HepG2 (cell line): Measurements from ENCODE around the gene KLF11. TPM values are rescaled to one million over a fixed set of nuclear protein-coding genes. Genes with fewer than 3 reads are reported as not detected.

Experiments used
- CENPBD1 ChIP-seq: sonication (generic); formaldehyde crosslinking; IDR thresholded peaks from 2 replicates; pipeline ENCODE4 v1.8.0; 2022; ENCODE audit warnings: missing genetic modification reagents, low read depth, mild to moderate bottlenecking, borderline replicate concordance
- CSRNP1 ChIP-seq: sonication (generic); formaldehyde crosslinking; IDR thresholded peaks from 2 replicates; pipeline ENCODE4 v1.8.1; 2023; ENCODE audit warnings: mild to moderate bottlenecking, missing genetic modification reagents
- ETV6 ChIP-seq: sonication (generic); formaldehyde crosslinking; conservative IDR thresholded peaks from 2 replicates; pipeline ENCODE4 v1.4.0; 2020; ENCODE audit warnings: missing genetic modification reagents
- LBX2 ChIP-seq: sonication (generic); formaldehyde crosslinking; IDR thresholded peaks from 2 replicates; pipeline ENCODE4 v1.5.0; 2020; ENCODE audit warnings: missing genetic modification reagents, mild to moderate bottlenecking, borderline replicate concordance
- MLX ChIP-seq: IDR thresholded peaks from 2 replicates; pipeline ENCODE4 v1.6.1; 2016
- MTF2 ChIP-seq: sonication (generic); formaldehyde crosslinking; IDR thresholded peaks from 2 replicates; pipeline ENCODE4 v1.5.0; 2020; ENCODE audit warnings: missing genetic modification reagents, borderline replicate concordance
- NFATC3 ChIP-seq: sonication (generic); formaldehyde crosslinking; IDR thresholded peaks from 2 replicates; pipeline ENCODE4 v1.5.1; 2020; ENCODE audit warnings: mild to moderate bottlenecking, missing genetic modification reagents
- NR2F1 ChIP-seq, 2 experiments: fragments of 450-650 bp in 1 of 2; formaldehyde crosslinking in 1 of 2; IDR thresholded peaks; 2 replicates each; pipeline versions ENCODE4 v1.5.0 to v1.6.1; 2016 to 2020; ENCODE audit warnings: mild to moderate bottlenecking in 1 of 2, missing compliant biosample characterization in 1 of 2, missing genetic modification reagents in 1 of 2, moderate library complexity in 1 of 2
- RAD21 ChIP-seq: fragments of 450-650 bp; formaldehyde crosslinking; IDR thresholded peaks from 2 replicates; pipeline ENCODE4 v1.5.0; 2020; ENCODE audit warnings: mild to moderate bottlenecking
- RBM22 ChIP-seq: fragments of 200-400 bp; formaldehyde crosslinking; optimal IDR thresholded peaks from 2 replicates; pipeline ENCODE3; 2017; ENCODE audit warnings: mild to moderate bottlenecking, low read length, moderate library complexity
- RFX1 ChIP-seq: fragments of 450-650 bp; IDR thresholded peaks from 2 replicates; pipeline ENCODE4 v1.6.1; 2017
- THAP11 ChIP-seq: IDR thresholded peaks from 2 replicates; pipeline ENCODE4 v1.6.1; 2016; ENCODE audit warnings: missing biosample characterization, missing genetic modification reagents
- TSC22D2 ChIP-seq: sonication (generic); formaldehyde crosslinking; IDR thresholded peaks from 2 replicates; pipeline ENCODE4 v1.5.1; 2020; ENCODE audit warnings: missing genetic modification reagents, mild to moderate bottlenecking, borderline replicate concordance
- ZKSCAN8 ChIP-seq: IDR thresholded peaks from 2 replicates; pipeline ENCODE4 v1.6.1; 2016; ENCODE audit warnings: borderline replicate concordance, missing genetic modification reagents, missing compliant biosample characterization
- ZMYM3 ChIP-seq: sonication (generic); formaldehyde crosslinking; IDR thresholded peaks from 2 replicates; pipeline ENCODE4 v1.5.1; 2020; ENCODE audit warnings: mild to moderate bottlenecking, missing genetic modification reagents
- ZNF234 ChIP-seq: sonication (generic); formaldehyde crosslinking; conservative IDR thresholded peaks from 2 replicates; pipeline ENCODE4 v1.5.1; 2020; ENCODE audit warnings: mild to moderate bottlenecking, missing genetic modification reagents
- ZNF577 ChIP-seq: sonication (generic); formaldehyde crosslinking; IDR thresholded peaks from 2 replicates; pipeline ENCODE4 v1.4.0; 2020; ENCODE audit warnings: mild to moderate bottlenecking, low read depth, missing genetic modification reagents, borderline replicate concordance
- ZNF644 ChIP-seq: IDR thresholded peaks from 2 replicates; pipeline ENCODE4 v1.6.1; 2016; ENCODE audit warnings: low read depth
- ZNF660 ChIP-seq: sonication (generic); formaldehyde crosslinking; IDR thresholded peaks from 2 replicates; pipeline ENCODE4 v1.5.1; 2020; ENCODE audit warnings: mild to moderate bottlenecking, low read depth, missing genetic modification reagents, borderline replicate concordance
- ZNF678 ChIP-seq: sonication (generic); formaldehyde crosslinking; IDR thresholded peaks from 2 replicates; pipeline ENCODE4 v1.4.0; 2020; ENCODE audit warnings: mild to moderate bottlenecking, missing genetic modification reagents
- ZNF775 ChIP-seq: sonication (generic); formaldehyde crosslinking; IDR thresholded peaks from 2 replicates; pipeline ENCODE4 v1.4.0; 2020; ENCODE audit warnings: missing genetic modification reagents, mild to moderate bottlenecking, moderate library complexity, borderline replicate concordance
- polyA plus RNA-seq, 8 experiments: library from polyadenylated mRNA; depleted of rRNA in 3 of 8; stranded (reverse) in 7 of 8; unstranded in 1 of 8; fragments of >200 nt; fragmentation: Illumina TruSeq in 4 of 8; extraction: Trizol in 4 of 8; gene quantifications; 2 replicates each; pipeline versions ENCODE4 v1.2.1 to v1.2.3, GENCODE V29; 2011 to 2016; ENCODE audit warnings: low read depth in 4 of 8, missing spikeins in 1 of 8, mixed read lengths in 1 of 8; ENCODE audit not compliant: insufficient read depth in 1 of 8
- total RNA-seq, 5 experiments: library from RNA; depleted of rRNA; stranded (reverse); fragments of >200 nt; fragmentation: Illumina TruSeq; extraction: Trizol; gene quantifications; 2 replicates each; pipeline ENCODE4 v1.2.3, GENCODE V29; 2016; ENCODE audit warnings: low read depth in 1 of 5

Gene KLF11
- total and polyA plus RNA-seq, 2 of the 13 experiments (the other 11 are each of a cell fraction or from before 2014, with no cell fraction given), result 2.5 to 11.8 TPM

GRCh38 chr2:10028407-10028987 is 14.9 kb upstream of the KLF11 start (continued):
- TF ChIP-seq ZNF577 (CRISPR knock-in tag), result no peak
- TF ChIP-seq RFX1, result no peak
- peak in 1 of 2 experiments; percentile 36; a peak in 1 of 4 replicates for TF ChIP-seq NR2F1 (CRISPR knock-in tag; IDR thresholded peaks at IDR 0.05)
- TF ChIP-seq THAP11, result 0 out of 2 replicates have a peak, but pooled peaks have one; percentile 25
- TF ChIP-seq ZNF660 (CRISPR knock-in tag), result no peak
- TF ChIP-seq NFATC3 (CRISPR knock-in tag), result no peak
- TF ChIP-seq CENPBD1 (CRISPR knock-in tag), result no peak
- TF ChIP-seq LBX2 (CRISPR knock-in tag), result no peak
- TF ChIP-seq RBM22, result no peak
- 0 out of 2 replicates have a peak, but pooled peaks have one; percentile 59 for TF ChIP-seq ZNF678 (CRISPR knock-in tag)
- TF ChIP-seq MTF2, result peak; percentile 68; the same call in 1 of the 2 replicates
- TF ChIP-seq ZKSCAN8, result no peak
- TF ChIP-seq ZNF234 (CRISPR knock-in tag), result no peak
- no peak for TF ChIP-seq TSC22D2 (CRISPR knock-in tag)
- no peak for TF ChIP-seq ZNF644
- peak; percentile 20; the same call in 1 of the 2 replicates for TF ChIP-seq ZMYM3 (CRISPR knock-in tag)
- TF ChIP-seq ETV6 (CRISPR knock-in tag), result 0 out of 2 replicates have a peak, but pooled peaks have one; percentile 6
- TF ChIP-seq RAD21, result peak; percentile 72
- TF ChIP-seq MLX (CRISPR knock-in tag), result no peak
- no peak for TF ChIP-seq CSRNP1 (CRISPR knock-in tag)
- no peak for TF ChIP-seq ZNF775 (CRISPR knock-in tag)
